IMR-90 (cell line): ENCODE results near the gene SYT17. TPM values are rescaled to one million over a fixed set of nuclear protein-coding genes. Genes with fewer than 3 reads are reported as not detected.

Source experiments
- ATAC-seq: fragments of 200-7000 bp; cut with Tn5 transposase; 2 replicates; pipeline ENCODE4 v1.9.1; 2020; ENCODE audit warnings: low read depth, mild to moderate bottlenecking, moderate library complexity
- BruUV-seq: library from RNA; stranded (reverse); fragments of 400-500 nt; replicated peaks from 2 replicates; lab custom pipeline; 2021; lab: Mats Ljungman, UMichigan
- CTCF ChIA-PET: fragments of 300-600 bp; formaldehyde crosslinking; extraction: SDS; loops from one replicate; lab custom pipeline; 2021; ENCODE audit warnings: antibody characterized with exemption; lab: Yijun Ruan, JAX
- POLR2A ChIA-PET: fragments of 300-600 bp; sonication (Branson Sonifier 250); formaldehyde crosslinking; loops from one replicate; lab custom pipeline; 2022; ENCODE audit warnings: antibody characterized with exemption; ENCODE audit not compliant: unreplicated experiment; lab: Charles Lee
- DNase-seq: peaks from one replicate; pipeline ENCODE4 v3.0.0; 2013
- H2AFZ ChIP-seq: replicated peaks from 2 replicates; pipeline ENCODE3; 2013; ENCODE audit warnings: low read length, mild to moderate bottlenecking; ENCODE audit not compliant: poor library complexity
- H2AK5ac ChIP-seq: 2 replicates; pipeline ENCODE4 v1.6.1; 2013; ENCODE audit warnings: low read depth, low read length, inconsistent platforms
- H2AK9ac ChIP-seq: replicated peaks from 2 replicates; pipeline ENCODE3; 2013; ENCODE audit warnings: mild to moderate bottlenecking, low read depth, low read length, moderate library complexity; ENCODE audit not compliant: poor library complexity
- H2BK120ac ChIP-seq: 2 replicates; pipeline ENCODE4 v1.6.1; 2013; ENCODE audit warnings: low read depth, low read length, inconsistent platforms
- H2BK15ac ChIP-seq: 3 replicates; pipeline ENCODE4 v1.6.1; 2013; ENCODE audit warnings: low read depth, low read length, inconsistent platforms
- H2BK20ac ChIP-seq: 2 replicates; pipeline ENCODE4 v1.6.1; 2013; ENCODE audit warnings: low read depth, mild to moderate bottlenecking, inconsistent platforms, low read length, moderate library complexity
- H2BK5ac ChIP-seq: 2 replicates; pipeline ENCODE4 v1.6.1; 2013; ENCODE audit warnings: mild to moderate bottlenecking, low read depth, low read length, inconsistent platforms; ENCODE audit not compliant: poor library complexity, severe bottlenecking
- H3K14ac ChIP-seq: replicated peaks from 2 replicates; pipeline ENCODE4 v1.6.1; 2013; ENCODE audit warnings: low read depth, low read length, inconsistent platforms
- H3K18ac ChIP-seq: 2 replicates; pipeline ENCODE4 v1.6.1; 2013; ENCODE audit warnings: low read depth, low read length, control low read depth
- H3K23ac ChIP-seq: 2 replicates; pipeline ENCODE4 v1.6.1; 2013; ENCODE audit warnings: low read depth, low read length, inconsistent platforms
- H3K27ac ChIP-seq: 2 replicates; pipeline ENCODE4 v1.5.1; 2013; ENCODE audit warnings: mild to moderate bottlenecking, control low read depth, low read length; ENCODE audit not compliant: insufficient read depth
- H3K27me3 ChIP-seq: 2 replicates; pipeline ENCODE4 v1.6.1; 2013; ENCODE audit warnings: low read length; ENCODE audit not compliant: control insufficient read depth, insufficient read depth
- H3K36me3 ChIP-seq: 2 replicates; pipeline ENCODE4 v1.6.1; 2013; ENCODE audit warnings: low read length, mixed read lengths; ENCODE audit not compliant: control insufficient read depth, insufficient read depth
- H3K4ac ChIP-seq: 2 replicates; pipeline ENCODE4 v1.6.1; 2013; ENCODE audit warnings: low read depth, low read length, inconsistent platforms
- H3K4me1 ChIP-seq: 2 replicates; pipeline ENCODE4 v1.6.1; 2013; ENCODE audit warnings: low read length, mixed read lengths; ENCODE audit not compliant: control insufficient read depth, insufficient read depth
- H3K4me2 ChIP-seq: 2 replicates; pipeline ENCODE4 v1.6.1; 2013; ENCODE audit warnings: low read depth, mild to moderate bottlenecking, control low read depth, low read length, moderate library complexity
- H3K4me3 ChIP-seq: 2 replicates; pipeline ENCODE4 v1.5.1; 2013; ENCODE audit warnings: low read depth, mild to moderate bottlenecking, control low read depth, low read length, moderate library complexity; ENCODE audit not compliant: insufficient read depth
- H3K56ac ChIP-seq: 2 replicates; pipeline ENCODE4 v1.6.1; 2013; ENCODE audit warnings: low read length, inconsistent platforms; ENCODE audit not compliant: insufficient read depth; ENCODE audit errors: extremely low read depth
- H3K79me1 ChIP-seq, 2 experiments: 2 replicates each; pipeline ENCODE4 v1.6.1; 2013; ENCODE audit warnings: low read length in 2 of 2, inconsistent platforms in 1 of 2, low read depth in 1 of 2
- H3K9ac ChIP-seq: 2 replicates; pipeline ENCODE4 v1.6.1; 2013; ENCODE audit warnings: low read depth, low read length, control low read depth
- H3K9me1 ChIP-seq: 2 replicates; pipeline ENCODE4 v1.6.1; 2013; ENCODE audit warnings: low read length, inconsistent platforms; ENCODE audit not compliant: insufficient read depth
- H3K9me3 ChIP-seq: 2 replicates; pipeline ENCODE4 v1.6.1; 2013; ENCODE audit warnings: low read length; ENCODE audit not compliant: control insufficient read depth, insufficient read depth
- H4K20me1 ChIP-seq: 2 replicates; pipeline ENCODE4 v1.6.1; 2013; ENCODE audit warnings: low read length, inconsistent platforms; ENCODE audit not compliant: insufficient read depth
- H4K5ac ChIP-seq: 2 replicates; pipeline ENCODE4 v1.6.1; 2013; ENCODE audit warnings: mild to moderate bottlenecking, low read depth, low read length, control low read depth
- H4K8ac ChIP-seq, 2 experiments: 2 replicates each; pipeline ENCODE4 v1.6.1; 2013; ENCODE audit warnings: low read depth in 2 of 2, low read length in 2 of 2, control low read depth in 1 of 2, inconsistent platforms in 1 of 2
- H4K91ac ChIP-seq: 2 replicates; pipeline ENCODE4 v1.6.1; 2013; ENCODE audit warnings: low read depth, low read length, inconsistent platforms; ENCODE audit not compliant: insufficient read depth
- CEBPB ChIP-seq: IDR thresholded peaks from 2 replicates; pipeline ENCODE4 v1.6.1; 2012; ENCODE audit warnings: low read depth, low read length, improper control_type of control experiment
- CHD1 ChIP-seq: IDR thresholded peaks from 2 replicates; pipeline ENCODE4 v1.6.1; 2012; ENCODE audit warnings: low read depth, low read length, improper control_type of control experiment
- FOS ChIP-seq: fragments of 150-350 bp; IDR thresholded peaks from 2 replicates; pipeline ENCODE4 v1.6.1; 2016; ENCODE audit warnings: low read depth, low read length
- MAZ ChIP-seq: IDR thresholded peaks from 2 replicates; pipeline ENCODE4 v1.6.1; 2012; ENCODE audit warnings: low read depth, mild to moderate bottlenecking, low read length, improper control_type of control experiment, moderate library complexity, borderline replicate concordance
- POLR2A ChIP-seq: IDR thresholded peaks from 2 replicates; pipeline ENCODE4 v1.6.1; 2012; ENCODE audit warnings: mild to moderate bottlenecking, low read depth, low read length
- RAD21 ChIP-seq: IDR thresholded peaks from 2 replicates; pipeline ENCODE4 v1.6.1; 2012; ENCODE audit warnings: low read length, improper control_type of control experiment
- RCOR1 ChIP-seq: IDR thresholded peaks from 2 replicates; pipeline ENCODE4 v1.6.1; 2012; ENCODE audit warnings: mild to moderate bottlenecking, low read length, improper control_type of control experiment; ENCODE audit not compliant: insufficient replicate concordance
- dilution Hi-C: fragments of 300-500 bp; cut with HindIII; formaldehyde crosslinking; loops from one replicate; pipeline ENCODE4 v1.14.3; 2018; ENCODE audit warnings: low sequenced_read_pairs; ENCODE audit not compliant: unreplicated experiment
- in situ Hi-C: fragments of 300-500 bp; cut with MboI; formaldehyde crosslinking; loops from 3 replicates; pipeline ENCODE4 v1.14.3; 2019; ENCODE audit warnings: low sequenced_read_pairs, inconsistent platforms, mixed read lengths
- intact Hi-C: fragments of 100-400 bp; cut with micrococcal nuclease; formaldehyde crosslinking; loops from 2 replicates; pipeline ENCODE4 v1.10.0; 2022
- polyA plus RNA-seq, 3 experiments: library from polyadenylated mRNA; depleted of rRNA; stranded (reverse); fragments of >200 nt; gene quantifications; 2 replicates each; pipeline ENCODE4 v1.2.3, GENCODE V29; 2012; ENCODE audit warnings: low replicate concordance in 1 of 3
- total RNA-seq: library from RNA; depleted of rRNA; stranded (reverse); fragments of >200 nt; gene quantifications from 2 replicates; pipeline ENCODE4 v1.2.3, GENCODE V29; 2012

The SYT17 gene
- total and polyA plus RNA-seq, 2 of the 4 experiments (the other 2 are of a cell fraction), result not detected

DNA sequence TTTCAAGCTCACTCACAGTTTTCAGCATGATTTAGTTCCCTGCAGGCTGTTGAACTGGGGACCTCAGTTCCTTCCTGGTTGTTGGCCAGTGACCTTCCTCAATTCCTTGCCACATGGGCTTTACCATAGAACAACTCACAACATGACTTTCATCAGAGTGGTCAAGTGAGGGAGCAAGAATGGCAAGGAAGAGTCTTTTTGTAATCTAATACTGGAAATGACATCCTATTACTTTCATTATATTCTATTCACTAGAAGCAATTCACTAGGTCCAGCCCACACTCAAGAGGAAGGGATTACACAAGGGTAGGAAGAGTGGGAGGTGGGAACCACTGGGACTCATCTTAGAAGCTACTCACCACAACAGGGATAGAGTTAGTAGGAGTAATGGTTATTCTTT, 57.6 kb downstream of the SYT17 start:
- Histone ChIP-seq H3K56ac (no peak overlapping the region), H3K4ac (no peak overlapping the region), H3K36me3 (no peaks in the 10 kb centered on the region), H2BK15ac (no peak overlapping the region), H2AK9ac (no peak overlapping the region), H3K9me3 (no peaks in the 10 kb centered on the region), H3K4me3 (no peak overlapping the region), H3K18ac (no peak overlapping the region), H4K91ac (no peak overlapping the region), H3K9me1 (no peaks in the 10 kb centered on the region), H3K4me2 (no peak overlapping the region), H3K4me1 (peaks cover 4% of the 10 kb centered on the region), H2BK5ac (no peak overlapping the region), H3K79me1 (no peaks in the 10 kb centered on the region), H3K14ac (no peak overlapping the region), H4K5ac (no peak overlapping the region), H3K27me3 (no peaks in the 10 kb centered on the region), H2BK120ac (no peak overlapping the region), H4K8ac (no peak overlapping the region), H3K9ac (no peak overlapping the region), H4K20me1 (no peaks in the 10 kb centered on the region), H2AFZ (no peak overlapping the region), H3K27ac (no peak overlapping the region), H2BK20ac (no peak overlapping the region), H2AK5ac (no peak overlapping the region), H3K23ac (no peak overlapping the region)
- CTCF ChIA-PET, result no interaction called here
- dilution Hi-C loops (no loop called here), in situ Hi-C loops (no loop called here), intact Hi-C loops (no loop called here)
- POLR2A ChIA-PET, result no interaction called here
- ATAC-seq (no peak), DNase-seq (no peak)
- BruUV-seq, result no TSS peak
- TF ChIP-seq RCOR1 (no peak), CEBPB (no peak), POLR2A (no peak), FOS (no peak), MAZ (no peak), CHD1 (no peak), RAD21 (no peak)
